Heart left ventricle (tissue), 13 donors: Measurements from ENCODE around the gene KIRREL3.

Experiments
- POLR2A ChIP-seq, 2 donors: fragments of 450-650 bp; IDR thresholded peaks; one replicate each; pipeline ENCODE4 v1.6.1; 2017; ENCODE audit warnings: antibody characterized with exemption in 2 of 2, mild to moderate bottlenecking in 2 of 2, moderate library complexity in 2 of 2
- TF ChIP-seq, protein P1 (sequence below), 12 donors: fragments of 200-600 bp; sonication (generic) in 4 of 12; IDR thresholded peaks; one replicate each; pipeline versions ENCODE4 v1.5.0 to v1.8.0; 2018 to 2022; ENCODE audit warnings: antibody characterized with exemption in 12 of 12, mild to moderate bottlenecking in 5 of 12
- donor health status: ischemic (EF 13 %, LVEDD 7.1; RV severe dilation, severe dysfunction).
- donor health status: DM: no; HTN: yes; CAD: no.
- donor health status: DM: no; HTN: no; CAD: no.
- donor health status: ischemic (EF 25% LVEDD 6.9; RV normal size, moderate dysfunction).
- donor health status: ischemic (EF 25% LVEDD 5.7; RV mildly dilated, moderate dysfunction).
- donor health status: ischemic (EF 35%, LVEDD 5.7; RV mildly dilated, moderate dysfunction).
- donor health status: nonischemic (EF 11% LVEDD 7.7; RV severe dilation, severe dysfunction).
- donor health status: DM: yes; HTN: yes; CAD: no.
- donor health status: PGD.
- donor health status: ischemic (EF 29% LVEDD 5.4; RV normal size, mild dysfunction).
- donor health status: nonischemic (EF 23%, LVEDD 6.1; RV moderate dilation, normal function).

DNA sequence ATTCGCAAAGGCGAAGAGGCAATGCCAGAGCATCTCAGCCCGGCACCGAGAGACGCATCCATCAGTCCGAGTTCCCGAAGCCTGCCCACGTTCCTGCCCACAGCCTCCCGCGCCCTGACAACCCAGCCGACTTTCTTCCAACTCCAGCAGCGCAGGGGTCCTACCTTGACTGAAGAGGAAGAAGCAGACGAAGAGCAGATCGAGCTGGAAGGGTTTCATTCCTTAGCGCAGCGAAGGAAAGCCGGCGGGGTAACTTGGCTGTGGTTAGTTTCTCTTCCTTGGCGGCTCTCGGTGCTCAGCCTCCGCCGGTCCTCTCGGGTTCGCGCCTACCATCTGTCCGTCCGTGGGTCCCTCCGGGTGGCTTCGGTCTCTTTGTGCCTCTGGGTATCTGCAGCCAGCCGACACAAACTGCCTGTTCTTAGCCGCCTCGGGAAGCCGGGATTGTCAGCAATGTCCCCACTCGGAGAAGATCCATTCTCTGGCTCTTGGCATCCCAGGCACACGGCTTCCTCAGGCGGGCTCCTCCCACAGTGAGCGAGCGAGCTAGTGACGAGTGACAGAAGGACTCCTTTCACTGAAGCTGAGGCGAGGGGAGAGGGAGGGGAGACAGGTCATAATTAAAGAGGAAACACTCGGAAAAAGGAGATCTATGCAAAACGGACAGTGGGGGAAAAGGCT lies at the start of gene KIRREL3:
- TF ChIP-seq, protein P1, sequence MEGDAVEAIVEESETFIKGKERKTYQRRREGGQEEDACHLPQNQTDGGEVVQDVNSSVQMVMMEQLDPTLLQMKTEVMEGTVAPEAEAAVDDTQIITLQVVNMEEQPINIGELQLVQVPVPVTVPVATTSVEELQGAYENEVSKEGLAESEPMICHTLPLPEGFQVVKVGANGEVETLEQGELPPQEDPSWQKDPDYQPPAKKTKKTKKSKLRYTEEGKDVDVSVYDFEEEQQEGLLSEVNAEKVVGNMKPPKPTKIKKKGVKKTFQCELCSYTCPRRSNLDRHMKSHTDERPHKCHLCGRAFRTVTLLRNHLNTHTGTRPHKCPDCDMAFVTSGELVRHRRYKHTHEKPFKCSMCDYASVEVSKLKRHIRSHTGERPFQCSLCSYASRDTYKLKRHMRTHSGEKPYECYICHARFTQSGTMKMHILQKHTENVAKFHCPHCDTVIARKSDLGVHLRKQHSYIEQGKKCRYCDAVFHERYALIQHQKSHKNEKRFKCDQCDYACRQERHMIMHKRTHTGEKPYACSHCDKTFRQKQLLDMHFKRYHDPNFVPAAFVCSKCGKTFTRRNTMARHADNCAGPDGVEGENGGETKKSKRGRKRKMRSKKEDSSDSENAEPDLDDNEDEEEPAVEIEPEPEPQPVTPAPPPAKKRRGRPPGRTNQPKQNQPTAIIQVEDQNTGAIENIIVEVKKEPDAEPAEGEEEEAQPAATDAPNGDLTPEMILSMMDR (IDR thresholded peaks at IDR 0.05), result no peak
- no peak for TF ChIP-seq POLR2A (IDR thresholded peaks at IDR 0.05)
